ENCODE data around the gene KANK3.

GRCh38 chr19:8355631-8356402 is 12.8 kb upstream of the KANK3 start:
- TF ChIP-seq CTCF (IDR thresholded peaks at IDR 0.05; ENCODE audit: low read length) (no peak), EZH2 (optimal IDR thresholded peaks at IDR 0.05; ENCODE audit: low read depth, low read length) (no peak)

All from MM.1S (cell line).